HCT116 (cell line): ENCODE data around the gene IZUMO4. TPM values are rescaled to one million over a fixed set of nuclear protein-coding genes. Genes with fewer than 3 reads are reported as not detected.

Source experiments
- ATAC-seq: fragments of 200-7000 bp; cut with Tn5 transposase; 2 replicates; pipeline ENCODE4 v1.9.1; 2020; ENCODE audit warnings: mild to moderate bottlenecking, moderate library complexity
- BruUV-seq: library from RNA; stranded (reverse); fragments of 400-500 nt; replicated peaks from 2 replicates; lab custom pipeline; 2021; lab: Mats Ljungman, UMichigan
- CTCF ChIA-PET: fragments of 300-600 bp; sonication (Branson Sonifier 250); formaldehyde crosslinking; loops from one replicate; lab custom pipeline; 2021; ENCODE audit warnings: antibody characterized with exemption; lab: Charles Lee
- POLR2A ChIA-PET: fragments of 300-600, 350-600 bp; sonication (Branson Sonifier 250); formaldehyde crosslinking; loops from one replicate; lab custom pipeline; 2021; ENCODE audit warnings: antibody characterized with exemption; lab: Charles Lee
- RAD21 ChIA-PET, 2 experiments: fragments of 300-600 bp; sonication (Branson Sonifier 250); formaldehyde crosslinking; loops; one replicate each; lab custom pipeline; 2023; ENCODE audit warnings: low total read pairs in 2 of 2; ENCODE audit not compliant: uncharacterized antibody in 2 of 2, unreplicated experiment in 2 of 2, low non-redundant PET in 1 of 2; lab: Charles Lee
- DNase-seq: peaks from one replicate; pipeline ENCODE4 v3.0.0-alpha.2; 2010; ENCODE audit warnings: low read depth, low spot score
- H2AFZ ChIP-seq: fragments of 200-600 bp; shearing (Covaris generic), sonication (generic); 2 replicates; pipeline ENCODE4 v1.6.1; 2017; ENCODE audit warnings: low read depth, mixed run types, mixed read lengths, antibody characterized with exemption, low read length; ENCODE audit not compliant: poor library complexity, severe bottlenecking
- H3K27ac ChIP-seq: 2 replicates; pipeline ENCODE4 v1.5.1; 2012; ENCODE audit warnings: low read depth, low read length
- H3K27me3 ChIP-seq: fragments of 200-600 bp; sonication (generic); 2 replicates; pipeline ENCODE4 v1.6.1; 2016; ENCODE audit warnings: mixed run types, low read length, mixed read lengths; ENCODE audit not compliant: insufficient read depth
- H3K36me3 ChIP-seq, 2 experiments: fragments of 200-500 bp in 1 of 2; fragments of 200-600 bp in 1 of 2; sonication (Bioruptor generic) in 1 of 2; sonication (generic) in 1 of 2; 2 replicates each; pipeline versions ENCODE4 v1.5.1 to v1.6.1; 2014 to 2016; ENCODE audit warnings: low read length in 2 of 2, inconsistent platforms in 1 of 2, mixed read lengths in 1 of 2, mixed run types in 1 of 2; ENCODE audit not compliant: insufficient read depth in 2 of 2, control insufficient read depth in 1 of 2
- H3K4me1 ChIP-seq, 2 experiments: fragments of 200-600 bp in 1 of 2; sonication (generic) in 1 of 2; 2 replicates each; pipeline versions ENCODE4 v1.5.1 to v1.6.1; 2012 to 2017; ENCODE audit warnings: low read length in 2 of 2, inconsistent platforms in 1 of 2, mild to moderate bottlenecking in 1 of 2, mixed read lengths in 1 of 2, mixed run types in 1 of 2, moderate library complexity in 1 of 2; ENCODE audit not compliant: insufficient read depth in 2 of 2, control insufficient read depth in 1 of 2
- H3K4me2 ChIP-seq: fragments of 200-600 bp; sonication (generic); 2 replicates; pipeline ENCODE4 v1.6.1; 2017; ENCODE audit warnings: mixed run types, low read length, mixed read lengths
- H3K4me3 ChIP-seq, 2 experiments: fragments of 200-600 bp in 1 of 2; sonication (generic) in 1 of 2; replicated peaks in 1 of 2; 2 replicates each; pipeline ENCODE4 v1.5.1; 2011 to 2016; ENCODE audit warnings: low read length in 2 of 2, control low read depth in 1 of 2, low read depth in 1 of 2, mild to moderate bottlenecking in 1 of 2, mixed read lengths in 1 of 2, mixed run types in 1 of 2
- H3K79me2 ChIP-seq: fragments of 200-600 bp; sonication (generic); 2 replicates; pipeline ENCODE4 v1.6.1; 2017; ENCODE audit warnings: mild to moderate bottlenecking, mixed run types, low read length, moderate library complexity, mixed read lengths; ENCODE audit not compliant: insufficient read depth
- H3K9ac ChIP-seq: fragments of 200-600 bp; sonication (generic); 2 replicates; pipeline ENCODE4 v1.6.1; 2016; ENCODE audit warnings: low read length, mixed read lengths
- H3K9me2 ChIP-seq: fragments of 200-600 bp; sonication (generic), shearing (Covaris generic); 2 replicates; pipeline ENCODE4 v1.6.1; 2017; ENCODE audit warnings: mixed run types, mild to moderate bottlenecking, moderate library complexity; ENCODE audit not compliant: insufficient read depth
- H3K9me3 ChIP-seq, 2 experiments: fragments of 200-500 bp in 1 of 2; fragments of 200-600 bp in 1 of 2; sonication (Bioruptor generic) in 1 of 2; sonication (generic) in 1 of 2; 2 replicates each; pipeline ENCODE4 v1.6.1; 2014 to 2017; ENCODE audit warnings: low read length in 2 of 2, mixed read lengths in 2 of 2, inconsistent platforms in 1 of 2, low read depth in 1 of 2, mild to moderate bottlenecking in 1 of 2, mixed run types in 1 of 2, moderate library complexity in 1 of 2; ENCODE audit not compliant: control insufficient read depth in 1 of 2, insufficient read depth in 1 of 2
- H4K20me1 ChIP-seq: fragments of 200-600 bp; sonication (generic), shearing (Covaris generic); 2 replicates; pipeline ENCODE4 v1.6.1; 2017; ENCODE audit warnings: mixed run types, mild to moderate bottlenecking, moderate library complexity; ENCODE audit not compliant: insufficient read depth
- EZH2 ChIP-seq: fragments of 200-600 bp; sonication (generic); IDR thresholded peaks from 2 replicates; pipeline ENCODE4 v1.6.1; 2017; ENCODE audit warnings: antibody characterized with exemption, mixed run types
- FOSL1 ChIP-seq: IDR thresholded peaks from 2 replicates; pipeline ENCODE4 v1.6.1; 2012; ENCODE audit warnings: low read depth
- JUND ChIP-seq: IDR thresholded peaks from 2 replicates; pipeline ENCODE4 v1.6.1; 2012
- POLR2A ChIP-seq: IDR thresholded peaks from 2 replicates; pipeline ENCODE4 v1.7.0; 2011; ENCODE audit warnings: borderline replicate concordance; ENCODE audit not compliant: insufficient read depth, insufficient read length; ENCODE audit errors: extremely low read depth
- POLR2AphosphoS5 ChIP-seq: IDR thresholded peaks from 2 replicates; pipeline ENCODE4 v1.6.1; 2011; ENCODE audit warnings: mild to moderate bottlenecking, low read depth, low read length, moderate library complexity
- ZFX ChIP-seq: fragments of 450-650 bp; IDR thresholded peaks from 2 replicates; pipeline ENCODE4 v1.6.1; 2017
- intact Hi-C: fragments of 100-400 bp; cut with micrococcal nuclease; formaldehyde crosslinking; loops from 2 replicates; pipeline ENCODE4 v1.10.0; 2022
- total RNA-seq: library from RNA; stranded (reverse); gene quantifications from one replicate; pipeline ENCODE4 v1.2.1, GENCODE V29; 2021; ENCODE audit not compliant: unreplicated experiment
- TF ChIP-seq, protein P1 (sequence below): IDR thresholded peaks from 2 replicates; pipeline ENCODE4 v1.6.1; 2011; ENCODE audit warnings: mild to moderate bottlenecking, low read length, moderate library complexity; ENCODE audit not compliant: insufficient replicate concordance; ENCODE audit errors: extremely low read depth

Gene IZUMO4
- total RNA-seq, 1 experiment from 2014 or later, result 6.1 TPM

DNA sequence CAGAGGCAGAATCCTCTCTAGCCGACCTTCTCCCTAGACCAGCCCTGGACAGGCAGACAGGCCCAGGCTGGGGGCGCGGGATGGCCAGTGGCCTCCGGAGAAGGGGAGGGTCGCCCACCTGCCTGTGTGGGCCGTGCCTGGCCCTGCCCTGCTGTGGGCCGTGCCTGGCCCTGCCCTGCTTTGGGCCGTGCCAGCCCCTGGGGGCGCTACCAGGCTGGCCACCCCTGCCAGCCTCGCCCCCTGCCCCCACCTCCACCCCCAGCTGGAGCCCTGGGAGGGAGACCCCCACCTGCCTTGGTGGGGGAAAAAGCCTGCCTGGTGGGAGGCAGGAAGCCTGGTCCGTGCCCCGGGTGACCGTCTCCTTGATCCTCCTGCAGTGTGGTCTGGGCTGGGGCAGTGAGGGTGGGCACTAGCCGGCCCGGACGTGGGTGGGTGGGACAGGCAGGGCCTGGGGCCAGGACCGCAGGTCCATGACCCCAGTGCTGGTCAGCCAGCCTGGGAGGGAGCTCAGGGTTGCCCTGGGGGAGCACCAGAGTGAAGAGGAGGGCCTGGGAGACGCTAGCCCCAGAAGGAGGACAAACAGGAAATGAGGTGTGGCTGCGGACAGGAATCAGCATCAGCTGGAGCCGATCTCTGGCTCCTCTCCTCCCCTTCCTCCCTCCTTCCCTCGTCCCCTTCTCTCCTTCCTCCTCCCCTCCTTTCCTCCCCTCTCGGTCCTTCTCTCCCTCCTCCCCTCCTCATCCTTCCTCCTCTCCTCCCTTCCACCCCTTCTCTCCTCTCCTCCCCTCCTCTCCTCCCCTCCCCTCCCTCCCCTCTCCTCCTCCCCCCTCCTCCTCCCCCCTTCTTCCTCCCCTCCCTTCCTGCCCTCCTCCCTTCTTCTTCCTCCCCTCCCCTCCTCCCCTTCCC is 40.5 kb upstream of the IZUMO4 start (continued):
- TF ChIP-seq, protein P1, sequence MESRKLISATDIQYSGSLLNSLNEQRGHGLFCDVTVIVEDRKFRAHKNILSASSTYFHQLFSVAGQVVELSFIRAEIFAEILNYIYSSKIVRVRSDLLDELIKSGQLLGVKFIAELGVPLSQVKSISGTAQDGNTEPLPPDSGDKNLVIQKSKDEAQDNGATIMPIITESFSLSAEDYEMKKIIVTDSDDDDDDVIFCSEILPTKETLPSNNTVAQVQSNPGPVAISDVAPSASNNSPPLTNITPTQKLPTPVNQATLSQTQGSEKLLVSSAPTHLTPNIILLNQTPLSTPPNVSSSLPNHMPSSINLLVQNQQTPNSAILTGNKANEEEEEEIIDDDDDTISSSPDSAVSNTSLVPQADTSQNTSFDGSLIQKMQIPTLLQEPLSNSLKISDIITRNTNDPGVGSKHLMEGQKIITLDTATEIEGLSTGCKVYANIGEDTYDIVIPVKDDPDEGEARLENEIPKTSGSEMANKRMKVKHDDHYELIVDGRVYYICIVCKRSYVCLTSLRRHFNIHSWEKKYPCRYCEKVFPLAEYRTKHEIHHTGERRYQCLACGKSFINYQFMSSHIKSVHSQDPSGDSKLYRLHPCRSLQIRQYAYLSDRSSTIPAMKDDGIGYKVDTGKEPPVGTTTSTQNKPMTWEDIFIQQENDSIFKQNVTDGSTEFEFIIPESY, result no peak
- peak; percentile 23 for TF ChIP-seq POLR2A
- TF ChIP-seq ZFX, result peak; percentile 50; the same call in 1 of the 2 replicates

DNA sequence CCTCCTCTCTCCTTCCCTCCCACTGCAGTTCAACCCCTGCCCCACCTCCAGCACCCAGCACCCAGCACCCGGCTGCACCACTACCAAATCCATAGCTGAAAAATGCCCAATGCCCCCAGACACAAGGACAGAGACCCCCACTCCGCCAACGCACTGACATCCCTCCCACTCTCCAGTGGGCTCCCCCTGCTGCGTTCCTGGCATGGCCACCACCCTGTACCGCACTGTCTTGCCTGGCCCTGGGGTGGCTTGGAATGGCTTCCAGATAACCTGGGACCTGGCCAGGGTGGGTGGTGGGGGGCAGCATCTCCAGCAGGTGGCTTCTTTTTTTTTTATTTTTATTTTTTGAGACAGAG is 39.9 kb upstream of the IZUMO4 start:
- no peak for DNase-seq
- H3K9me3 ChIP-seq, result no peaks in the 10 kb centered on the region
- peak overlapping the region; percentile 99 for H3K27ac ChIP-seq
- no peak overlapping the region for H2AFZ ChIP-seq
- POLR2A ChIA-PET, result interaction anchor here (0.6 to 1.5 kb wide), 2 partner anchors 13 to 231 kb away, joined by 6 to 15 read pairs; no protein-coding TSS in a partner anchor
- no peak for TF ChIP-seq JUND
- TF ChIP-seq EZH2, result no peak
- TF ChIP-seq FOSL1, result no peak
- no peak for TF ChIP-seq POLR2A
- TF ChIP-seq POLR2AphosphoS5, result no peak
- TF ChIP-seq, all 23 proteins: peak for 0
- Histone ChIP-seq H4K20me1 (no peaks in the 10 kb centered on the region), H3K27me3 (no peaks in the 10 kb centered on the region), H3K9me2 (no peaks in the 10 kb centered on the region), H3K36me3 (no peaks in the 10 kb centered on the region), H3K4me1 (peaks cover 74 to 93% of the 10 kb centered on the region in 2 experiments), H3K4me2 (peak overlapping the region; percentile 60), H3K79me2 (no peaks in the 10 kb centered on the region), H3K9ac (no peak overlapping the region), H3K4me3 (no peak overlapping the region)
- intact Hi-C loops, result no loop called here
- ChIA-PET CTCF (interaction anchor here (0.6 kb wide), 1 partner anchor 22 kb away, joined by 3 read pairs; no protein-coding TSS in a partner anchor), RAD21 (no interaction called here)
- ATAC-seq, result no peak
- no TSS peak for BruUV-seq
